Hematopoietic multipotent progenitor cell treated with erythropoietin and hydrocortisone succinate and interleukin-3 and kit ligand, for 6 days (in vitro differentiated cells): ENCODE results near the gene DBN1.
A peak's percentile ranks its signal among the peaks of the same experiment; 100 is the strongest.
"Not testable (repeated sequence)": the region's sequence is repeated elsewhere in the genome, so short reads cannot be mapped to it uniquely, and the experiment has no call there.

Source experiments
- DNase-seq: peaks from one replicate; pipeline ENCODE4 v3.0.0-alpha.2; 2015

Gene DBN1

GRCh38 chr5:177427211-177427822 lies 46.1 kb downstream of the DBN1 start:
- DNase-seq, result peak; percentile 87

- peak; percentile 63 for DNase-seq
Measured at GRCh38 chr5:177426566-177427210, 46.7 kb downstream of the DBN1 start, which contains the start of gene GRK6. GRK6 (plus strand) TSS chr5:177426676; CDS start chr5:177426846, 170 bp downstream.

GRCh38 chr5:177425801-177426565 lies 47.5 kb downstream of the DBN1 start:
- DNase-seq, result peak; percentile 100

- no peak for DNase-seq
Measured at GRCh38 chr5:177425196-177425800, 48.1 kb downstream of the DBN1 start.

GRCh38 chr5:177423671-177424070 lies 49.8 kb downstream of the DBN1 start:
- DNase-seq, result no peak

- DNase-seq, result no peak
Measured at GRCh38 chr5:177421062-177421798, 52.2 kb downstream of the DBN1 start.

GRCh38 chr5:177420472-177420871 lies 53.0 kb downstream of the DBN1 start:
- DNase-seq, result not testable (repeated sequence)

- no peak for DNase-seq
Measured at GRCh38 chr5:177419046-177419445, 54.4 kb downstream of the DBN1 start.

GRCh38 chr5:177417081-177417480 lies 56.4 kb downstream of the DBN1 start:
- not testable (repeated sequence) for DNase-seq

- no peak for DNase-seq
Measured at GRCh38 chr5:177414481-177414880, 59.0 kb downstream of the DBN1 start.

GRCh38 chr5:177412603-177413233 lies 60.7 kb downstream of the DBN1 start:
- DNase-seq, result no peak

- DNase-seq, result no peak
Measured at GRCh38 chr5:177410575-177410974, 62.9 kb downstream of the DBN1 start.

GRCh38 chr5:177409043-177409801 lies 64.2 kb downstream of the DBN1 start, which contains the start of gene F12:
F12 (minus strand) TSS chr5:177409564; CDS start chr5:177409527, 37 bp downstream.
- DNase-seq, result no peak
